DMS53 treated with DMSO at 0.1 percent for 48 hours (cell line): ENCODE results near the gene ARHGDIB.

Experiments
- DNase-seq: peaks from one replicate; lab custom pipeline; 2025; ENCODE audit not compliant: unreplicated experiment; lab: John Stamatoyannopoulos, UW

Gene ARHGDIB

DNA sequence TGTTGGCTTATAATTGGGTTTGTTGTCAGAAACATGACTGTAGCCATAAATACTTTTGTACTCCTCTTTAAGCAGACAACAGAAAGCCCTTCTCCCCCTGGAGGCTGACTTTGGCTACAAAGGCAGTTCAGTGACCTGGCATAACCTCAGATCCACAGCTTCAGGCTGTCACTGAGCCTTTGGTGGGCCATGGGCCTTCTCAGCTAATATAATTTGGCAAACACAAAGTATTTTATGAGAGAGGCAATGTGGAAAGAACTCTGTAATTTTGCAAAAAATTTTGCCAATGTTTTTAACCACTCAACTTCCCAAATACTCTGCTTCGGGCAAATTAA is 60.2 kb downstream of the ARHGDIB start:
- DNase-seq: no peak

DNA sequence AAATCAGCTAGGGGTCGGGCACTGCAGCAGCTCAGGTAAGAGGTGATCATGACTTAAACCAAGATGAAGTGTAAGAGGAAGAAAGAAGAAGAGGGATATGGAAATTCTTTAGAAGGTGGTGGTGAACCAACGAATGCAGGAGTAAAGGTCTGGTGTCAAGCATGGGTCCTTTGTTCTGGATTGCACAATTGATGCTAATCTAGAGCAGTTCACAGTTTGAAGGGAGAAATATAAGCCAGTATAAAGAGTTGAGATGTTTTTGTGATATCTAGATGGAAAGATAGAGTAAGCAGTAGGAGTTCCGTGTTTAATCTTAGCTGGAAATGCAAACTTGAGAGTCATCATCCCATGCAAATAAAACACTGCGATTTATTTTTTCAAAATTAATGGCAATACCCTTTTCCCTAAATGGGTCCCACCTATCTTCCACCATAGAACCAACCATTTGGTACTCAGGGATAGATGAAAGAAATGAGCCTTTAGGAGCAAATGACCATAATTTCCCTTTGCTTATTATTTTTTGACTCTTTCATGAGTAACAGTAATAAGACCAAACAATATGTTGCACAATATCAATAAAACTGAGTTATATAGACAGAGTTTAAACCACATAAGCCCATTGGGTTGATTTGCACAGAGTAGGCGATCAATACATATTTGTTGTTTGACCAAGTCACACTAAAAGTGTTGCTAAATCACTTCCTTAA is 60.7 kb downstream of the ARHGDIB start:
- no peak for DNase-seq

DNA sequence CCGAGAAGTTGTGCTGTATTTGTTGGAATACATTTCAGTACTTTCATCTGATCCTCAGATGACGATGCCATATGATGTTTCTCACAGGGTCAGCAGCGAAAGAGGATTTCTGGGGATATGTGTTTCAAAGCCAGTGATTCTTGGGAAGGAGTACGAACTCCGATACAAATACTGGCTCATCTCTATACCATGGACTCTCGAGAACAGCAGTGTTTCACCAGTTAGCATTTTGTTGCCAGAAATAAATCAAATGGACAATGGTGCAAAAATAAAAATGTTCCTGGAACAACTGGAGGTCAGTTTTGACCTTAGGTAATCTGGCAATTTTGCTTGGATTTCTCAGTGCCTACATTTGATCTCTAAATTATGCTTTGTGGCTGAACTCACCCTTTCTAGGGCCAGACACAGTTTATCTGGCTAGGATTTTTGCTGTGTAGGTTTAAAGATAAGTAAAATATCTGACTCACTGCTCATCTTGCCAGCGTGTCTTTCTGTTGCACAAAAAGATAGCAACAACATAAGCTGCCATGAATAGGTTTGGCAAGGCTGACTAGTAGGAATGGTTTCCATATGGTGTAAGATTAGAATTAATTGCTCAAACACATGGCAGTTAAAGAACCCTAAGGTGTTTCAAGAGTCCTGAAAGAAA is 64.8 kb downstream of the ARHGDIB start:
- no peak for DNase-seq

DNA sequence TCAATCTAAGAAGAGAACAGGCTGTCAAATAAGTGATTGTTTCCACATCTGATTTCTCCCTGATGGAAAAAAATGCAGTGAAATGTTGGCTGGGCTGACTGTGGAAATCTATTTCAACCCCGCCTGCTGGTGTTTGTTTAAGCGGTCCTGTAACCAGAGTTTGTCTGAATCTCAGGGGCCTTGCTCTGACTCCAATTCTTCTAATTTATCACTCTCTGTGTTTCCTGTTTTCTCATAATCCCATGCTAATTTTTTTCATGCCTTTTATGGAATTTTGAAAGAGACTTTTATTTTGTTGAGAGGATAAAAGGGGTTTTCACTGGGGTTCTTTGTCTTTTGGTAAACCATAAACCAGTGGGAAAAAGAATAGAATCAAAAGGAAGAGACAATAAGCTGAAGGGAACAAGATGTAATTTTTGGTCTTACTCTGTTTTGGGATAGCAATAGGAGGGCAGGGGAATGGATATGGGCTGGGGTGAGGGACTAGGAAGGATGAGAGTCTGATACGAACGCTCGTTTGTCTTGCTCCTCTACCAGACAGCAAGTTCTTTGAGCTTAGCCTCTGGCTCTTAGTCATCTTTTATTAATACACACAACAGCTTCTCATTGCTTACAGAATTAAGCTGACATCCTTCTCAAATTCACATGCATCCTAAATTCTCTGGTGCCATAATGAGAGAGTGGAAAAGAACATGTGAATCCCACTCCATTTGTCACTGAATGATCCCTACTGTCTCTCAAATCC is 67.7 kb downstream of the ARHGDIB start:
- no peak for DNase-seq

DNA sequence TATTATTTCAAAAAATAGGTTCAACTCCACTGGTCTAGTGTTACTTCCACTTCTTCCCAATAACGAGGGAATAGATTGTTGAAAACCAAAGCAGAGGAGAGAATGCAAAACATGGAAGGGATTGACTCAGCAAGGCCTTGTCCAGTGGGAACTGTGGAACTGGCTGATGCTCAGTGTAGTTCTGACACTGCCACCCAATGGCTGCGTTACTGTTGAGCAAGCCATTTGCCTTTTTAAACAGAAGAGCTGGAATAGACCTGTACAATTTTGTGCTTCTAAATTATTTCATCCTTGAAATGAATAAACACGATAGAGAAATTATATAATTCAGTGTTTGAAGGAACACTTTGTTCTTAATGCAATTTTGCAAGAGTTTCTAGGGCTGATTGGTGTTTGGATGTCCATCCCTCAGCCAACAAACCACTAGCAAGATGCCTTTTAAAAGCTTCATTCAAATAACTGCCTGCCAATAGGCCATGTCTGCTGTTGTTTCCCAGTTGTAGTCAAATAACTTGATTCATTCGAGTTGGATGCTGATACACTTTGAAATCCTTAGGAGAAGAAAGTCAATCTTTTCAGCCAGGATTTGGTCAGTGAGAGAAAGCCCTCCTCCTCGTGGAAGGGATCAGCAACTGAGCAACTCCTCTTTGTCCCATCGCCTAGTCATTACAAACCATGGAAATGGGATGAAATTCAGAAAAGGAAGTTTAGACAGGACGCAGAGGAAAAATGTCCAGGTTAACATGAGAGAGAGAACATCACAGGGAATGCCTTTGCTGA is 68.5 kb downstream of the ARHGDIB start:
- DNase-seq: no peak
